ENCODE measurements around the gene C5orf58. TPM values are rescaled to one million over a fixed set of nuclear protein-coding genes. Genes with fewer than 3 reads are reported as not detected.
A peak's percentile ranks its signal among the peaks of the same experiment; 100 is the strongest.

The C5orf58 gene
- total RNA-seq, 4 donors from 2014 or later = not detected

GRCh38 chr5:170278611-170279458, 46.0 kb downstream of the C5orf58 start:
- H3K4me3 ChIP-seq = no peak overlapping the region
- no peaks in the 10 kb centered on the region for H3K27me3 ChIP-seq
- H3K27ac ChIP-seq = peak overlapping the region; percentile 75 to 80
- intact Hi-C loops (cut with DNase I; ENCODE audit: low total_unique reads) = no loop called here
- H3K36me3 ChIP-seq = no peaks in the 10 kb centered on the region
- H3K4me1 ChIP-seq = peaks cover 0 to 3% of the 10 kb centered on the region in 2 donors
- no peaks in the 10 kb centered on the region for H3K9me3 ChIP-seq
- TF ChIP-seq POLR2A (IDR thresholded peaks at IDR 0.05) (no peak), CTCF (IDR thresholded peaks at IDR 0.05) (no peak)
- no peak for DNase-seq

DNA sequence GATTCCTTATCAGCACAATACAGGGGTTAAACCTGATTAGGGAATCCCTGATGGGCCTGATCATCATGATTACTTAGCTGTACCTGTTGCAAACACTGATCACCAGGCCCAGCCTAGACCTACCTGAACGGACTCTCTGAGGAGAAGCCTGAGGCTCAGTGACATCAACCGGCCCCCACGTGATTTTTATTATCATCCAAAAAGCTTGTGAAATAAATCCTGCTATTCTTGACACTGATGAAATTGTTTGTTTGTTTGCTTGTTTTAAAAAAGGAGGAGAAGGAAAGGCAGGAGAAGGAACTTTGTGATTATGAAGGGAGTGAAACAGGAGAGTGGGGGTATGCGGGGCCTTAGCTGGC, 46.7 kb downstream of the C5orf58 start:
- DNase-seq = no peak
- H3K4me1 ChIP-seq = peaks cover 0 to 3% of the 10 kb centered on the region in 2 donors

DNA sequence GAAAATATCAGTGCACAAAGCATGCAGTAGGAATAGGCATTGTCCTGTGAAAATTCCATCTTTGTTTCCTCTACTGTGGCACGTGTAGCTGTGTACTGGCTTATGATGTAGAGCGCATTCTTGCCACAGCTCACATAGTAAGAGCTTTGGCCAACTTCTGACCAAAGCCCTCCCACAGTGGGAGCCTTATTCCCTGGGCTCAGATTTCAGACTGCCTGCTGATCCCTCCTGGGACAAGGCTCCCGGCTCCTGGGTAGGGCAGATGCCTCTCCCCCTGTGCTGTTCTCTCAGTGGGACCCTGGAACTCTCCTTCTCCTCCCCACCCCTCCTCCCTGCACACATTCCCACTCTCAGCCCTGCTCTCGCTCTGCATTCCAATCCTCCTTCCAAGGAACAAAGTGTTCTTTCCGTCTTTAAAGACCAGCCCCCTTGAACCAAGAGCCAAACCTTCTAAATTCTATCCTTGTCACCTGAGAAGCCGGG, 47.3 kb downstream of the C5orf58 start:
- Histone ChIP-seq H3K27ac (peak overlapping the region; percentile 75 to 80), H3K36me3 (no peaks in the 10 kb centered on the region), H3K27me3 (no peaks in the 10 kb centered on the region), H3K9me3 (no peaks in the 10 kb centered on the region), H3K4me3 (no peak overlapping the region), H3K4me1 (peaks cover 0 to 3% of the 10 kb centered on the region in 2 donors)
- DNase-seq = peak; percentile 69 to 81
- intact Hi-C loops (cut with DNase I; ENCODE audit: low total_unique reads) = no loop called here
- TF ChIP-seq CTCF (IDR thresholded peaks at IDR 0.05) = no peak
- no peak for TF ChIP-seq POLR2A (IDR thresholded peaks at IDR 0.05)

More for the DNA sequence above, 46.7 kb downstream of the C5orf58 start:
- TF ChIP-seq POLR2A (IDR thresholded peaks at IDR 0.05) (no peak), CTCF (IDR thresholded peaks at IDR 0.05) (no peak)
- H3K27me3 ChIP-seq = no peaks in the 10 kb centered on the region
- H3K27ac ChIP-seq = peak overlapping the region; percentile 75 to 80
- H3K36me3 ChIP-seq = no peaks in the 10 kb centered on the region
- intact Hi-C loops (cut with DNase I; ENCODE audit: low total_unique reads) = no loop called here
- H3K9me3 ChIP-seq = no peaks in the 10 kb centered on the region
- H3K4me3 ChIP-seq = no peak overlapping the region

DNA sequence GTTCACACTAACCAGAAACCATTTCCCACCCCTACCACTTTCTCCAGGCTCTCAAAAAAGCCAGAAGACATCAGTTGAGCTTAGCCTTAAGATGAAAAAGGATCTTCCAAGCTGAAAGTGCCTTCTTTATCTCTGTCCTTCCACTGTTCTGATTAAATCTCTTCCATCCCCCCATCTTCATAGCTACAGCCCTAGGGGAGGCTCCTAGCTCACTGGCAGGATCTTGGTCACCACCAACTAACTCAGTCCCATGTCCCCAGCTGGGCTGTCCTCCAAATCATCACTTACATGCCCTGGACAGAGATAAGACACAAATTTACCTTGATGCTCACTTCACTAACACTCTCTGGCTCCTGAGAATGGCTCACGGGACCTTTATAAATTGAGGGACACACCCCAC, 50.5 kb downstream of the C5orf58 start:
- H3K27ac ChIP-seq = no peak overlapping the region
- no peak overlapping the region for H3K4me3 ChIP-seq
- no peak for TF ChIP-seq CTCF (IDR thresholded peaks at IDR 0.05)
- TF ChIP-seq POLR2A (IDR thresholded peaks at IDR 0.05) = no peak
- no peaks in the 10 kb centered on the region for H3K9me3 ChIP-seq
- intact Hi-C loops (cut with DNase I; ENCODE audit: low total_unique reads) = no loop called here
- H3K36me3 ChIP-seq = no peaks in the 10 kb centered on the region
- no peak for DNase-seq
- peaks cover 0 to 8% of the 10 kb centered on the region in 2 donors for H3K4me1 ChIP-seq
- H3K27me3 ChIP-seq = no peaks in the 10 kb centered on the region

GRCh38 chr5:170284231-170284630, 51.4 kb downstream of the C5orf58 start:
- no peak for DNase-seq
- Histone ChIP-seq H3K4me1 (peaks cover 0 to 9% of the 10 kb centered on the region in 2 donors), H3K36me3 (no peaks in the 10 kb centered on the region), H3K4me3 (no peak overlapping the region), H3K27ac (no peak overlapping the region), H3K9me3 (no peaks in the 10 kb centered on the region), H3K27me3 (no peaks in the 10 kb centered on the region)
- intact Hi-C loops (cut with DNase I; ENCODE audit: low total_unique reads) = no loop called here
- no peak for TF ChIP-seq POLR2A (IDR thresholded peaks at IDR 0.05)
- TF ChIP-seq CTCF (IDR thresholded peaks at IDR 0.05) = no peak

All from uterus (tissue), 4 donors.